ENCODE data around the gene COQ5. TPM values are rescaled to one million over a fixed set of nuclear protein-coding genes. Genes with fewer than 3 reads are reported as not detected.

The COQ5 gene
- total RNA-seq, 1 experiment from 2014 or later = 34.1 TPM

- H3K9me2 ChIP-seq (ENCODE audit: insufficient read depth) = no peaks in the 10 kb centered on the region
- CTCF ChIA-PET = no interaction called here
- no peak overlapping the region for H3K9ac ChIP-seq (ENCODE audit: low read length)
- peaks cover 13% of the 10 kb centered on the region; the same call in 1 of the 2 replicates for H3K79me2 ChIP-seq (ENCODE audit: insufficient read depth, low read length)
- H3K36me3 ChIP-seq (ENCODE audit: control insufficient read depth in 1 of 2, insufficient read depth in 2 of 2, low read length in 2 of 2) = no peaks in the 10 kb centered on the region; a peak in 2 of 4 replicates
- BruUV-seq (replicated peaks) = no TSS peak
- no peak overlapping the region for H3K4me3 ChIP-seq (replicated peaks in 1 of 2; ENCODE audit: low read depth in 1 of 2, low read length in 2 of 2)
- ATAC-seq (no peak), DNase-seq (ENCODE audit: low read depth, low spot score) (no peak)
- intact Hi-C loops (cut with micrococcal nuclease) = no loop called here
- no peak overlapping the region for H3K4me2 ChIP-seq (ENCODE audit: low read length)
- RAD21 ChIA-PET (ENCODE audit: low non-redundant PET in 1 of 2, low total read pairs in 2 of 2, uncharacterized antibody in 2 of 2, unreplicated experiment in 2 of 2) = no interaction called here
- peaks cover 3 to 7% of the 10 kb centered on the region in 2 experiments; a peak in 2 of 4 replicates for H3K4me1 ChIP-seq (ENCODE audit: control insufficient read depth in 1 of 2, insufficient read depth in 2 of 2, low read length in 2 of 2)
- no peaks in the 10 kb centered on the region for H4K20me1 ChIP-seq (ENCODE audit: insufficient read depth)
- H2AFZ ChIP-seq (ENCODE audit: low read depth, low read length, poor library complexity, severe bottlenecking) = no peak overlapping the region
- TF ChIP-seq REST (IDR thresholded peaks at IDR 0.05; ENCODE audit: low read depth) (no peak), ELF1 (IDR thresholded peaks at IDR 0.05; ENCODE audit: borderline replicate concordance, low read depth) (no peak), SP1 (IDR thresholded peaks at IDR 0.05; ENCODE audit: low read depth) (no peak), CBX3 (IDR thresholded peaks at IDR 0.05; ENCODE audit: low read depth) (no peak), ZNF274 (IDR thresholded peaks at IDR 0.05; ENCODE audit: low read depth, low read length) (no peak), SIN3A (IDR thresholded peaks at IDR 0.05; ENCODE audit: low read depth) (no peak), POLR2AphosphoS5 (IDR thresholded peaks at IDR 0.05; ENCODE audit: low read depth, low read length) (no peak), ZBTB33 (IDR thresholded peaks at IDR 0.05; ENCODE audit: extremely low read depth, insufficient replicate concordance, low read length) (no peak)
- H3K27me3 ChIP-seq (ENCODE audit: insufficient read depth, low read length) = no peaks in the 10 kb centered on the region
- no peaks in the 10 kb centered on the region for H3K9me3 ChIP-seq (ENCODE audit: control insufficient read depth in 1 of 2, insufficient read depth in 1 of 2, low read depth in 1 of 2, low read length in 2 of 2)
- POLR2A ChIA-PET = no interaction called here
- H3K27ac ChIP-seq (ENCODE audit: low read depth, low read length) = no peak overlapping the region
Measured at GRCh38 chr12:120490325-120490724, 38.6 kb downstream of the COQ5 start.
